ENCODE results near the gene PLXDC2.

The PLXDC2 gene

DNA sequence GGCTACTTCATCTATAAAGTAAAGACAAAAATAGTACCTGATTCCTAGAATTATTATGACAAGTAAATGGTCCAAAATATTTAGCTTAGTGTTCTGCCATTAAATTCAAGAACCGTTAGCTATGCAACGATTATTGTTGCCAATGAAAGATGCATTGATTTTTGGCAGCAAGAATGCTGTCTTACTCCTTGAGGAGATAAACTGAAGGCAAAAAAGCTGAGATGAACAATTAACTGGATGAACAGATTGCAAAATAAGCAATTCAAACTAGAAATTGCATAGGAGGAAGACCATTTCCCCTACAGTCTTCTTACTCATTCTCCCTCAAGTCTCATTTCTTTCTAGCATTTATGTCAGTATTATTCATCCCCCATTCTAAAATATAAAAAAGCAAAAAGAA, 484.5 kb downstream of the PLXDC2 start:
- no peak for DNase-seq

DNA sequence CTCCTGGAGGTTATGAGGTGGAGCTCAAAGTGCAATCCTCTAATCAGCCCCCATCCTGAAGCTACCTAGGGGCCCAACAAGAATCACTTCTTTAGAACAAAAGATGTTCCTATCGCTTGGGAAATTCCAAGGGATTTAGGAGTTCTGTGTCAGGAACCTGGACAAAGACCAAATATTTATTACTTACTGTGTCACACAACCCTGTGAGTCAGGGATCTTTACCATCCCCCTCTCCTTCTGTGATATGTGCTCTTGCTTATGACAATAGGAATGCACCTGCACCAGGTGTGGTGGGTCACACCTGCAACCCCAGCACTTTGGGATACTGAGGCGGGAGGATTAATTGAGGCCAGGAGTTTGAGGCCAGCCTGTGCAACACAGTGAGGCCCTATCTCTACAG, 485.8 kb downstream of the PLXDC2 start:
- no peak for DNase-seq

DNA sequence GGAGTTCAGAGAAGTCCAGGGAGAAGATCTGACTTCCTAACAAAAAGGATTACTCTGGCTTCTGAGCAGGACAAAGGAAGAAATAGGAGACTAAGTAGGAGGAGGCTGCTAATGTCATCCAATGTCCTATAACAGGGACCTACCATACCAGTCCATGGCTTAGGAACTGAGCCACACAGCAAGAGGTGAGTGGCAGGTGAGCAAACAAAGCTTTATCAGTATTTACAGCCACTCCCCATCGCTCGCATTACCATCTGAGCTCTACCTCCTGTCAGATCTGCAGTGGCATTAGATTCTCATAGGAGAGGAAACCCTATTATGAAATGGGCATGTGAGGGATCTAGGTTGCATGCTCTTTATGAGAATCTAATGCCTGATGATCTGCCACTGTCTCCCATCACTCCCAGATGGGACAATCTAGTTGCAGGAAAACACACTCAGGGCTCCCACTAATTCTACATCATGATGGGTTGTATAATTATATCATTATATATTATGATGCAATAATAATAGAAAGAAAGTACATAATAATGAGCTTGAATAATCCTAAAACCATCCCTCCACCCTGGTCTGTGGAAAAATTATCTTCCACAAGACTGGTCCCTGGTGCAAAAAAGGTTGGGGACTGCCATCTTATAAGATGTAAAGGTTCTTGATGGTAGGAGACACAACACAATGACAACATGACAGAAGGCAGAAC, 487.4 kb downstream of the PLXDC2 start:
- no peak for DNase-seq

DNA sequence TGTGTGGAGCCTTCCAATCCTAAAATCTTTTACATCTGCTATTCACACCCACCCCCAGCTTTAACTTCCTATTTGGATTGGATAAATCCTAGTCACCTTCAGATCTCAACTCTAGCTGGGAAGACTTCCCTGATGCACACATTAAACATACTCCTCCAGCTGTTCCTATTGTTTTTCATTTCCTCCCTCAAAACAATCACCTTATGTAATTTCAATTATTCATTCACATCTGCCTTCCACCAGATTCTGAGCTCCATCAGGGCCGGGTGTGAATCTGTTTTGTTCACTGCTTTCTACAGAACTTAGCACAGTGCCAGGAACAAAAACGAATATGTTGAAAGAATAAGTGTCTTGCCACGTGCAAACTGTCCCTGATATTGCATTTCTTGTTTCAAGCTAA, 497.4 kb downstream of the PLXDC2 start:
- no peak for DNase-seq

DNA sequence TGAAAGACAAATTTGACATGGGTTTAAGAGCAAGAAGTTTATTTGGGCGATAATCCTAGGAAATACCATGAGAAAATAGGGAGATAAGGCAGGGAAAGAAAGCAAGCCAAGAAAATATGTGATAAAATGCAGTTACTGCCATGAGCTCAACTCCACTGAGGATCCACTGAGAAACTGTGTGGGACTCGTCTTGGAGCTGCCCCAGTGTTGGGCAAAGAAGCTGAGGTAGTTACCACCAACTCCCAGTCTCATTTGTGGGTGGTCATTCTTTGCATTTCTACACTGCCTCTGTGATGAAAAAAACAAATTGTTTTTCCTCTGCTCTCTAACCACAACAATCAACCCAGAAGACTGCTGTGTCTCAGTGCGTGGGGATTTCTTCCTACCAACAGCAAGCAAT, 498.2 kb downstream of the PLXDC2 start:
- DNase-seq: no peak

DNA sequence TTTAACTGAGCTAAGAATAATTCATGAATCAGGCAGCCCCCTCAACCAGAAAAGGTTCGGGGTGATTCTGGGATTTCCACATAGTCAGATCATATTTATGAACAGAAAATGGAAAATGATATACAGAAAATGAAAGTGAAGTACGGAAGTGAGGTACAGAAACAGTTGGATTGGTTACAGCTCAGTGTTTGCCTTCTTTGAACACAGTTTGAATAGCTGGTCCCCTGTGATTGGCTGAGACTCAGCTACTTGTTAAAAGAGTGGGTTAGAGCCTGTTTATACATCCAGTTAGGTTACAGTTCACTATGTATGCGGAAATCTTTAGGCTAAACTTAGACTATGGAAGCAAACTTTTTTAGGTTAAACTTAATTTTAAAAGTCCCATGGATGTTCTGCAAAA, 511.7 kb downstream of the PLXDC2 start:
- DNase-seq: no peak

DNA sequence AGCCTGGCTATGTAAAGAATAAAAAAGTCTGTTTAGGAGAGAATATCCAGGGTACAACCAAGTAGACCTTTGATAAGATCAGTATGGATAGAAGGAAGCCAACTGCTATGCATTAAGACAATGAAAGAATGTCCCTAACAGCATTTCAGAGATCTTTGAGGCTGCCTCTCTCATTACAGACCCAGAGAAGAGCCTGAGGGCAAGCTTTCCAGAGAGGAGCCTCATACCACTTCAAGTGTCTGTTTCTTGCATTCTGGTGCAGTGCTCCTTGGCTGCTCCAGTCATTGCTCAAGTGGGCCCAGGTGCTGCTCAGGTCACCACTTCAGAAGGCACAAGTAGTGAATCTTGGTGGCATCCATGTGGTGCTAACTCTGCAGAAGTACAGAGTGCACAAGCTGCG, 514.0 kb downstream of the PLXDC2 start:
- no peak for DNase-seq

DNA sequence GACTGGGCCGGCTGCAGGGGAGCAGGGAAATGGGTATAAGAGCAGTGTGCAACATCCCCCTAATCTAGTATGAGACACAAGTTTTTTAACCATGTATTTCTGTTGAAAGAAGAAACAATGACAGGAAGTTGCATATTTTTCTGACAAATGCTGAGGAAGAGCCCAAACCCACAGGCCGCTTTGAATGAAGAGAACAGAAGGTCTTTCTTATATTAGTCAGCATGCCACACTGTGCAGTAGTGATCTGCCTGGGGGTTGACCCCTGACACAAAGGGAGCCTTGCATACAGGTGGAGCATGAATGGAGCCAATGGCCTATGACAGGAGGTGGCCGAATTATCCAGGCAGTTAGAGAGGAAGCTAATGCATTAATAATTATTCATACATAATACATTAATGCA, 518.3 kb downstream of the PLXDC2 start:
- DNase-seq: no peak
